HepG2 (cell line): ENCODE results near the gene KIAA1958. TPM values are rescaled to one million over a fixed set of nuclear protein-coding genes. Genes with fewer than 3 reads are reported as not detected.

Source experiments
- ATAC-seq: fragments of 200-7000 bp; cut with Tn5 transposase; 3 replicates; pipeline ENCODE4 v1.9.1; 2020; ENCODE audit warnings: mild to moderate bottlenecking, moderate library complexity
- BruUV-seq: library from RNA; stranded (reverse); fragments of 400-500 nt; replicated peaks from 2 replicates; lab custom pipeline; 2021; lab: Mats Ljungman, UMichigan
- CTCF ChIA-PET: fragments of 300-600 bp; formaldehyde crosslinking; extraction: SDS; loops from one replicate; lab custom pipeline; 2021; ENCODE audit warnings: low total read pairs, inconsistent platforms, low intra/inter-chr PET ratio; lab: Yijun Ruan, JAX
- POLR2A ChIA-PET: fragments of 350-600 bp; sonication (Branson Sonifier 250); formaldehyde crosslinking; loops from one replicate; lab custom pipeline; 2020; ENCODE audit warnings: antibody characterized with exemption, inconsistent platforms; lab: Yijun Ruan, JAX
- DNase-seq: peaks from one replicate; pipeline ENCODE4 v3.0.0-alpha.2; 2015; ENCODE audit warnings: low spot score
- FAIRE-seq: peaks from 3 replicates; lab custom pipeline; 2011; peaks lifted over from hg19 to GRCh38; lab: Jason Lieb, UNC
- H2AFZ ChIP-seq: one replicate; pipeline ENCODE4 v1.6.1; 2011; ENCODE audit warnings: low read length, inconsistent platforms
- H3K27ac ChIP-seq: fragments of 300-600 bp; 3 replicates; pipeline ENCODE4 v1.8.0; 2011; ENCODE audit warnings: mixed run types, mild to moderate bottlenecking, mixed read lengths, low read length, inconsistent platforms; ENCODE audit not compliant: insufficient read depth; ENCODE audit errors: extremely low read length
- H3K27me3 ChIP-seq, 2 experiments: fragments of 200-600 bp in 1 of 2; 2 replicates in 1 of 2; 3 replicates in 1 of 2; pipeline versions ENCODE4 v1.6.0 to v1.8.0; 2011; ENCODE audit warnings: low read length in 2 of 2, mild to moderate bottlenecking in 2 of 2, moderate library complexity in 2 of 2, inconsistent platforms in 1 of 2; ENCODE audit not compliant: insufficient read depth in 2 of 2, control insufficient read depth in 1 of 2
- H3K36me3 ChIP-seq, 2 experiments: fragments of 200-600 bp in 1 of 2; replicated peaks in 1 of 2; 2 replicates in 1 of 2; 3 replicates in 1 of 2; pipeline versions ENCODE4 v1.5.1 to v1.8.0; 2011; ENCODE audit warnings: low read length in 2 of 2, inconsistent platforms in 1 of 2; ENCODE audit not compliant: insufficient read depth in 2 of 2, control insufficient read depth in 1 of 2
- H3K4me1 ChIP-seq: 2 replicates; pipeline ENCODE4 v1.5.1; 2012; ENCODE audit warnings: low read length, inconsistent platforms; ENCODE audit not compliant: insufficient read depth
- H3K4me2 ChIP-seq: 2 replicates; pipeline ENCODE4 v1.6.0; 2011; ENCODE audit warnings: low read depth, low read length, inconsistent platforms
- H3K4me3 ChIP-seq, 3 experiments: fragments of 200-600 bp in 1 of 3; sonication (generic), shearing (Covaris generic) in 1 of 3; replicated peaks in 1 of 3; 2 replicates each; pipeline ENCODE4 v1.5.1; 2011 to 2016; ENCODE audit warnings: low read length in 3 of 3, inconsistent platforms in 2 of 3, low read depth in 2 of 3, mild to moderate bottlenecking in 2 of 3, control low read depth in 1 of 3, mixed read lengths in 1 of 3; ENCODE audit not compliant: insufficient read depth in 1 of 3
- H3K79me2 ChIP-seq: one replicate; pipeline ENCODE4 v1.6.1; 2011; ENCODE audit warnings: low read length, inconsistent platforms; ENCODE audit not compliant: insufficient read depth
- H3K9ac ChIP-seq: 2 replicates; pipeline ENCODE4 v1.6.0; 2011; ENCODE audit warnings: mild to moderate bottlenecking, low read depth, low read length, inconsistent platforms; ENCODE audit not compliant: insufficient read depth
- H3K9me3 ChIP-seq: 2 replicates; pipeline ENCODE4 v1.5.1; 2012; ENCODE audit warnings: mild to moderate bottlenecking, low read length
- H4K20me1 ChIP-seq: 2 replicates; pipeline ENCODE4 v1.6.0; 2011; ENCODE audit warnings: inconsistent platforms, mild to moderate bottlenecking, low read length, moderate library complexity; ENCODE audit not compliant: insufficient read depth
- DNMT1 ChIP-seq: sonication (generic); formaldehyde crosslinking; IDR thresholded peaks from 2 replicates; pipeline ENCODE4 v1.5.1; 2020; ENCODE audit warnings: mild to moderate bottlenecking, missing genetic modification reagents
- IKZF1 ChIP-seq: fragments of 450-650 bp; IDR thresholded peaks from 2 replicates; pipeline ENCODE4 v1.7.1; 2016
- KDM5A ChIP-seq: fragments of 200-600 bp; sonication (generic); IDR thresholded peaks from 2 replicates; pipeline ENCODE4 v1.7.0; 2018; ENCODE audit warnings: antibody characterized with exemption, mild to moderate bottlenecking, low read length, borderline replicate concordance
- SP1 ChIP-seq, 2 experiments: fragments of 450-650 bp in 1 of 2; sonication (generic) in 1 of 2; formaldehyde crosslinking in 1 of 2; IDR thresholded peaks; 2 replicates each; pipeline versions ENCODE4 v1.4.0 to v1.6.1; 2016 to 2020; ENCODE audit warnings: missing genetic modification reagents in 1 of 2
- SP140L ChIP-seq: sonication (generic); formaldehyde crosslinking; IDR thresholded peaks from 2 replicates; pipeline ENCODE4 v1.4.0; 2020; ENCODE audit warnings: missing genetic modification reagents, borderline replicate concordance
- STAT5B ChIP-seq: sonication (generic); formaldehyde crosslinking; IDR thresholded peaks from 2 replicates; pipeline ENCODE4 v1.4.0; 2020; ENCODE audit warnings: missing genetic modification reagents
- TBX2 ChIP-seq: sonication (generic); formaldehyde crosslinking; IDR thresholded peaks from 2 replicates; pipeline ENCODE4 v1.5.0; 2020; ENCODE audit warnings: missing genetic modification reagents, mild to moderate bottlenecking, borderline replicate concordance
- TBX3 ChIP-seq: fragments of 450-650 bp; IDR thresholded peaks from 2 replicates; pipeline ENCODE4 v1.6.1; 2017; ENCODE audit warnings: antibody characterized with exemption, mild to moderate bottlenecking, inconsistent platforms, borderline replicate concordance
- TCF7 ChIP-seq: sonication (generic); IDR thresholded peaks from 2 replicates; pipeline ENCODE4 v1.6.1; 2016; ENCODE audit warnings: antibody characterized with exemption, low read depth
- ZNF644 ChIP-seq: IDR thresholded peaks from 2 replicates; pipeline ENCODE4 v1.6.1; 2016; ENCODE audit warnings: low read depth
- ZNF7 ChIP-seq: IDR thresholded peaks from 2 replicates; pipeline ENCODE4 v1.6.1; 2016; ENCODE audit warnings: missing biosample characterization, missing genetic modification reagents
- ZNF790 ChIP-seq: sonication (generic); formaldehyde crosslinking; IDR thresholded peaks from 2 replicates; pipeline ENCODE4 v1.8.0; 2022; ENCODE audit warnings: missing genetic modification reagents, mild to moderate bottlenecking, borderline replicate concordance
- WGBS: methylation state at CpG from one replicate; pipeline ENCODE4 v1.1.6; 2017; ENCODE audit warnings: low lambda C conversion rate; 5-methylcytosine and 5-hydroxymethylcytosine counted together
- in situ Hi-C: cut with HindIII; loops from 2 replicates; pipeline ENCODE4 v1.10.0; 2017; ENCODE audit warnings: low pct_unique_long_range_greater_than_20kb; ENCODE audit not compliant: extremely low pct_ligation_motif_present
- intact Hi-C: fragments of 100-400 bp; cut with micrococcal nuclease; formaldehyde crosslinking; loops from one replicate; pipeline ENCODE4 v1.10.0; 2022; ENCODE audit not compliant: unreplicated experiment
- polyA plus RNA-seq, 8 experiments: library from polyadenylated mRNA; depleted of rRNA in 3 of 8; stranded (reverse) in 7 of 8; unstranded in 1 of 8; fragments of >200 nt; fragmentation: Illumina TruSeq in 4 of 8; extraction: Trizol in 4 of 8; gene quantifications; 2 replicates each; pipeline versions ENCODE4 v1.2.1 to v1.2.3, GENCODE V29; 2011 to 2016; ENCODE audit warnings: low read depth in 4 of 8, missing spikeins in 1 of 8, mixed read lengths in 1 of 8; ENCODE audit not compliant: insufficient read depth in 1 of 8
- total RNA-seq, 5 experiments: library from RNA; depleted of rRNA; stranded (reverse); fragments of >200 nt; fragmentation: Illumina TruSeq; extraction: Trizol; gene quantifications; 2 replicates each; pipeline ENCODE4 v1.2.3, GENCODE V29; 2016; ENCODE audit warnings: low read depth in 1 of 5
- TF ChIP-seq, protein P1 (sequence below): sonication (generic); formaldehyde crosslinking; IDR thresholded peaks from 2 replicates; pipeline ENCODE4 v1.5.1; 2020; ENCODE audit warnings: missing genetic modification reagents, mild to moderate bottlenecking, borderline replicate concordance
- TF ChIP-seq, protein P2 (sequence below): IDR thresholded peaks from 2 replicates; pipeline ENCODE4 v1.4.0; 2020; ENCODE audit warnings: mild to moderate bottlenecking, missing genetic modification reagents
- TF ChIP-seq, protein P3 (sequence below): sonication (generic); formaldehyde crosslinking; IDR thresholded peaks from 2 replicates; pipeline ENCODE4 v1.4.0; 2020; ENCODE audit warnings: missing genetic modification reagents
- TF ChIP-seq, protein P4 (sequence below): sonication (generic); formaldehyde crosslinking; IDR thresholded peaks from 2 replicates; pipeline ENCODE4 v1.4.0; 2020; ENCODE audit warnings: mild to moderate bottlenecking, missing genetic modification reagents

The KIAA1958 gene
- total and polyA plus RNA-seq, 2 of the 13 experiments (the other 11 are each of a cell fraction or from before 2014, with no cell fraction given), result 8.5 to 10.3 TPM

DNA sequence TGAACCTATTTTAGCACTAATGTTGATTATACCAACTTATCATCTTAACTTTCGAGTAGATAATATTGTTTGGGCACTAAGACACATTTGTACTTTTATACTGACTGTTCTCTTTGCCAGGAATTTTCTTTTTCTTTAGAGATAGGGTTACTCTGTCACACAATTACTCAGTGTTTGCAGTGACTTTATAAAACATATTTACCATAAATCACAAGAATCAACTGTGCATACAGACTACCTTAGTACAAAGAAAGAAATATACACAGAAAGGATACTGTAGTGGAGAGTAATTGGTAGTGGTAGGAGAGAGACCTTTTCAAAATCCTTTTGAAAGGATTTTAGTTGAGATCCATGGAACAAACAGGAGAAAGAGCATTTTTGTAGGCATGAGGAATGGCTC lies 40.3 kb downstream of the KIAA1958 start:
- BruUV-seq, result no TSS peak
- in situ Hi-C loops, result no loop called here
- Histone ChIP-seq H3K9ac (no peak overlapping the region), H3K4me2 (no peak overlapping the region), H3K79me2 (peaks cover 60% of the 10 kb centered on the region), H3K4me1 (peaks cover 16% of the 10 kb centered on the region), H3K36me3 (no peaks in the 10 kb centered on the region), H3K9me3 (no peaks in the 10 kb centered on the region), H4K20me1 (peaks cover 12% of the 10 kb centered on the region), H2AFZ (no peak overlapping the region), H3K27ac (no peak overlapping the region), H3K27me3 (no peaks in the 10 kb centered on the region), H3K4me3 (no peak overlapping the region)
- ATAC-seq (no peak), FAIRE-seq (no peak), DNase-seq (no peak)
- ChIA-PET CTCF (no interaction called here), POLR2A (no interaction called here)
- whole genome bisulfite sequencing, result 85% methylated on average over 1 of the region's 1 CpG
- intact Hi-C loops, result no loop called here
- TF ChIP-seq SP140L (CRISPR knock-in tag) (no peak), ZNF7 (CRISPR knock-in tag) (no peak), ZNF644 (no peak), TBX2 (CRISPR knock-in tag) (no peak), TCF7 (no peak), STAT5B (CRISPR knock-in tag) (no peak), DNMT1 (CRISPR knock-in tag) (no peak), KDM5A (no peak), ZNF790 (CRISPR knock-in tag) (no peak), TBX3 (no peak), SP1 (IDR thresholded peaks at IDR 0.05) (no peak), SP1 (CRISPR knock-in tag; IDR thresholded peaks at IDR 0.05) (no peak), IKZF1 (no peak)
- TF ChIP-seq, protein P1, sequence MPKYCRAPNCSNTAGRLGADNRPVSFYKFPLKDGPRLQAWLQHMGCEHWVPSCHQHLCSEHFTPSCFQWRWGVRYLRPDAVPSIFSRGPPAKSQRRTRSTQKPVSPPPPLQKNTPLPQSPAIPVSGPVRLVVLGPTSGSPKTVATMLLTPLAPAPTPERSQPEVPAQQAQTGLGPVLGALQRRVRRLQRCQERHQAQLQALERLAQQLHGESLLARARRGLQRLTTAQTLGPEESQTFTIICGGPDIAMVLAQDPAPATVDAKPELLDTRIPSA (CRISPR knock-in tag), result no peak
- TF ChIP-seq, protein P2, sequence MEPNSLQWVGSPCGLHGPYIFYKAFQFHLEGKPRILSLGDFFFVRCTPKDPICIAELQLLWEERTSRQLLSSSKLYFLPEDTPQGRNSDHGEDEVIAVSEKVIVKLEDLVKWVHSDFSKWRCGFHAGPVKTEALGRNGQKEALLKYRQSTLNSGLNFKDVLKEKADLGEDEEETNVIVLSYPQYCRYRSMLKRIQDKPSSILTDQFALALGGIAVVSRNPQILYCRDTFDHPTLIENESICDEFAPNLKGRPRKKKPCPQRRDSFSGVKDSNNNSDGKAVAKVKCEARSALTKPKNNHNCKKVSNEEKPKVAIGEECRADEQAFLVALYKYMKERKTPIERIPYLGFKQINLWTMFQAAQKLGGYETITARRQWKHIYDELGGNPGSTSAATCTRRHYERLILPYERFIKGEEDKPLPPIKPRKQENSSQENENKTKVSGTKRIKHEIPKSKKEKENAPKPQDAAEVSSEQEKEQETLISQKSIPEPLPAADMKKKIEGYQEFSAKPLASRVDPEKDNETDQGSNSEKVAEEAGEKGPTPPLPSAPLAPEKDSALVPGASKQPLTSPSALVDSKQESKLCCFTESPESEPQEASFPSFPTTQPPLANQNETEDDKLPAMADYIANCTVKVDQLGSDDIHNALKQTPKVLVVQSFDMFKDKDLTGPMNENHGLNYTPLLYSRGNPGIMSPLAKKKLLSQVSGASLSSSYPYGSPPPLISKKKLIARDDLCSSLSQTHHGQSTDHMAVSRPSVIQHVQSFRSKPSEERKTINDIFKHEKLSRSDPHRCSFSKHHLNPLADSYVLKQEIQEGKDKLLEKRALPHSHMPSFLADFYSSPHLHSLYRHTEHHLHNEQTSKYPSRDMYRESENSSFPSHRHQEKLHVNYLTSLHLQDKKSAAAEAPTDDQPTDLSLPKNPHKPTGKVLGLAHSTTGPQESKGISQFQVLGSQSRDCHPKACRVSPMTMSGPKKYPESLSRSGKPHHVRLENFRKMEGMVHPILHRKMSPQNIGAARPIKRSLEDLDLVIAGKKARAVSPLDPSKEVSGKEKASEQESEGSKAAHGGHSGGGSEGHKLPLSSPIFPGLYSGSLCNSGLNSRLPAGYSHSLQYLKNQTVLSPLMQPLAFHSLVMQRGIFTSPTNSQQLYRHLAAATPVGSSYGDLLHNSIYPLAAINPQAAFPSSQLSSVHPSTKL, result no peak
- TF ChIP-seq, protein P3, sequence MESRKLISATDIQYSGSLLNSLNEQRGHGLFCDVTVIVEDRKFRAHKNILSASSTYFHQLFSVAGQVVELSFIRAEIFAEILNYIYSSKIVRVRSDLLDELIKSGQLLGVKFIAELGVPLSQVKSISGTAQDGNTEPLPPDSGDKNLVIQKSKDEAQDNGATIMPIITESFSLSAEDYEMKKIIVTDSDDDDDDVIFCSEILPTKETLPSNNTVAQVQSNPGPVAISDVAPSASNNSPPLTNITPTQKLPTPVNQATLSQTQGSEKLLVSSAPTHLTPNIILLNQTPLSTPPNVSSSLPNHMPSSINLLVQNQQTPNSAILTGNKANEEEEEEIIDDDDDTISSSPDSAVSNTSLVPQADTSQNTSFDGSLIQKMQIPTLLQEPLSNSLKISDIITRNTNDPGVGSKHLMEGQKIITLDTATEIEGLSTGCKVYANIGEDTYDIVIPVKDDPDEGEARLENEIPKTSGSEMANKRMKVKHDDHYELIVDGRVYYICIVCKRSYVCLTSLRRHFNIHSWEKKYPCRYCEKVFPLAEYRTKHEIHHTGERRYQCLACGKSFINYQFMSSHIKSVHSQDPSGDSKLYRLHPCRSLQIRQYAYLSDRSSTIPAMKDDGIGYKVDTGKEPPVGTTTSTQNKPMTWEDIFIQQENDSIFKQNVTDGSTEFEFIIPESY (CRISPR knock-in tag), result no peak
- TF ChIP-seq, protein P4, sequence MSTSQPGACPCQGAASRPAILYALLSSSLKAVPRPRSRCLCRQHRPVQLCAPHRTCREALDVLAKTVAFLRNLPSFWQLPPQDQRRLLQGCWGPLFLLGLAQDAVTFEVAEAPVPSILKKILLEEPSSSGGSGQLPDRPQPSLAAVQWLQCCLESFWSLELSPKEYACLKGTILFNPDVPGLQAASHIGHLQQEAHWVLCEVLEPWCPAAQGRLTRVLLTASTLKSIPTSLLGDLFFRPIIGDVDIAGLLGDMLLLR (CRISPR knock-in tag), result no peak
